GM06990 (cell line): ENCODE data around the gene PTN.
"Not testable (repeated sequence)": the region's sequence is repeated elsewhere in the genome, so short reads cannot be mapped to it uniquely, and the experiment has no call there.

Experiments used
- DNase-seq: peaks from one replicate; pipeline ENCODE4 v3.0.0-alpha.2; 2011; ENCODE audit not compliant: insufficient read length; ENCODE audit errors: extremely low read depth
- H3K27me3 ChIP-seq: replicated peaks from 2 replicates; pipeline ENCODE4 v1.6.0; 2011; ENCODE audit warnings: low read length; ENCODE audit not compliant: control insufficient read depth, insufficient read depth
- H3K36me3 ChIP-seq: 2 replicates; pipeline ENCODE4 v1.5.1; 2011; ENCODE audit warnings: low read length; ENCODE audit not compliant: control insufficient read depth, insufficient read depth
- H3K4me3 ChIP-seq: replicated peaks from 2 replicates; pipeline ENCODE4 v1.5.1; 2011; ENCODE audit warnings: low read depth, mild to moderate bottlenecking, control low read depth, low read length
- CTCF ChIP-seq: IDR thresholded peaks from 2 replicates; pipeline ENCODE4 v1.5.1; 2011; ENCODE audit warnings: low read length, control low read depth, mild to moderate bottlenecking, inconsistent platforms; ENCODE audit not compliant: insufficient read depth, poor library complexity, severe bottlenecking

Gene PTN

GRCh38 chr7:137242616-137243015 lies 100.9 kb downstream of the PTN start:
- no peak for DNase-seq
- no peak for TF ChIP-seq CTCF
- Histone ChIP-seq H3K27me3 (no peaks in the 10 kb centered on the region; the same call in 1 of the 2 replicates), H3K4me3 (no peak overlapping the region), H3K36me3 (no peaks in the 10 kb centered on the region)

GRCh38 chr7:137241655-137242360 lies 101.7 kb downstream of the PTN start:
- Histone ChIP-seq H3K4me3 (no peak overlapping the region), H3K36me3 (no peaks in the 10 kb centered on the region), H3K27me3 (no peaks in the 10 kb centered on the region; the same call in 1 of the 2 replicates)
- DNase-seq, result no peak
- TF ChIP-seq CTCF, result no peak

GRCh38 chr7:137239186-137239585 lies 104.3 kb downstream of the PTN start:
- H3K27me3 ChIP-seq, DNase-seq, H3K4me3 ChIP-seq, H3K36me3 ChIP-seq: not testable (repeated sequence)

- TF ChIP-seq CTCF, result no peak
- Histone ChIP-seq H3K4me3 (no peak overlapping the region), H3K36me3 (no peaks in the 10 kb centered on the region), H3K27me3 (no peaks in the 10 kb centered on the region)
- DNase-seq, result no peak
These were observed 108.1 kb downstream of the PTN start for GRCh38 chr7:137235434-137235833.

GRCh38 chr7:137231167-137231566 lies 112.4 kb downstream of the PTN start:
- no peak for DNase-seq

GRCh38 chr7:137221467-137221866 lies 122.1 kb downstream of the PTN start:
- Histone ChIP-seq H3K36me3 (no peaks in the 10 kb centered on the region), H3K4me3 (no peak overlapping the region), H3K27me3 (no peaks in the 10 kb centered on the region)
- no peak for DNase-seq
- TF ChIP-seq CTCF, result no peak

More at GRCh38 chr7:137231167-137231566, 112.4 kb downstream of the PTN start:
- Histone ChIP-seq H3K36me3 (no peaks in the 10 kb centered on the region), H3K4me3 (no peak overlapping the region), H3K27me3 (no peaks in the 10 kb centered on the region)
- no peak for TF ChIP-seq CTCF
